ENCODE measurements around the gene ANAPC7.

ANAPC7 gene

GRCh38 chr12:110345963-110346362 lies 57.5 kb downstream of the ANAPC7 start:
- Mint-ChIP-seq H3K27ac (peak overlapping the region; percentile 57), H3K36me3 (ENCODE audit: low read depth) (peaks cover 81% of the 10 kb centered on the region), H3K4me1 (peaks cover 13% of the 10 kb centered on the region), H3K27me3 (ENCODE audit: low read depth, poor library complexity) (no peaks in the 10 kb centered on the region), H3K4me3 (no peak overlapping the region), H3K9me3 (no peaks in the 10 kb centered on the region)
- no peak for TF ChIP-seq CTCF (IDR thresholded peaks at IDR 0.05)
- DNase-seq = no peak

- peaks cover 12% of the 10 kb centered on the region for H3K4me1 Mint-ChIP-seq
- H3K9me3 Mint-ChIP-seq = no peaks in the 10 kb centered on the region
- DNase-seq = no peak
- H3K36me3 Mint-ChIP-seq (ENCODE audit: low read depth) = peaks cover 81% of the 10 kb centered on the region
- H3K4me3 Mint-ChIP-seq = no peak overlapping the region
- H3K27me3 Mint-ChIP-seq (ENCODE audit: low read depth, poor library complexity) = no peaks in the 10 kb centered on the region
- no peak for TF ChIP-seq CTCF (IDR thresholded peaks at IDR 0.05)
- H3K27ac Mint-ChIP-seq = peak overlapping the region; percentile 85
These were observed 58.3 kb downstream of the ANAPC7 start for GRCh38 chr12:110345176-110345661.

- Mint-ChIP-seq H3K27ac (peak overlapping the region; percentile 83), H3K9me3 (no peaks in the 10 kb centered on the region), H3K36me3 (ENCODE audit: low read depth) (peaks cover 81% of the 10 kb centered on the region), H3K27me3 (ENCODE audit: low read depth, poor library complexity) (no peaks in the 10 kb centered on the region), H3K4me1 (peaks cover 6% of the 10 kb centered on the region), H3K4me3 (no peak overlapping the region)
- no peak for TF ChIP-seq CTCF (IDR thresholded peaks at IDR 0.05)
- DNase-seq = no peak
These were observed 58.9 kb downstream of the ANAPC7 start for GRCh38 chr12:110344657-110345056.

GRCh38 chr12:110343736-110344555 lies 59.6 kb downstream of the ANAPC7 start:
- Mint-ChIP-seq H3K4me1 (no peaks in the 10 kb centered on the region), H3K4me3 (no peak overlapping the region), H3K27ac (peak overlapping the region; percentile 29), H3K9me3 (no peaks in the 10 kb centered on the region), H3K27me3 (ENCODE audit: low read depth, poor library complexity) (no peaks in the 10 kb centered on the region), H3K36me3 (ENCODE audit: low read depth) (peaks cover 82% of the 10 kb centered on the region)
- no peak for TF ChIP-seq CTCF (IDR thresholded peaks at IDR 0.05)
- DNase-seq = no peak

- TF ChIP-seq CTCF (IDR thresholded peaks at IDR 0.05) = no peak
- Mint-ChIP-seq H3K27ac (no peak overlapping the region), H3K27me3 (ENCODE audit: low read depth, poor library complexity) (no peaks in the 10 kb centered on the region), H3K36me3 (ENCODE audit: low read depth) (peaks cover 90% of the 10 kb centered on the region), H3K4me1 (no peaks in the 10 kb centered on the region), H3K9me3 (no peaks in the 10 kb centered on the region), H3K4me3 (no peak overlapping the region)
- no peak for DNase-seq
These were observed 60.4 kb downstream of the ANAPC7 start for GRCh38 chr12:110343114-110343513.

GRCh38 chr12:110342157-110342556 lies 61.4 kb downstream of the ANAPC7 start:
- H3K4me1 Mint-ChIP-seq = no peaks in the 10 kb centered on the region
- DNase-seq = no peak
- no peaks in the 10 kb centered on the region for H3K27me3 Mint-ChIP-seq (ENCODE audit: low read depth, poor library complexity)
- no peak overlapping the region for H3K4me3 Mint-ChIP-seq
- peaks cover 91% of the 10 kb centered on the region for H3K36me3 Mint-ChIP-seq (ENCODE audit: low read depth)
- TF ChIP-seq CTCF (IDR thresholded peaks at IDR 0.05) = no peak
- no peaks in the 10 kb centered on the region for H3K9me3 Mint-ChIP-seq
- H3K27ac Mint-ChIP-seq = no peak overlapping the region

Measured in nephron progenitor cell (in vitro differentiated cells).